GM18511 (cell line): ENCODE results near the gene TPH2.

Source experiments
- ATAC-seq: cut with Tn5 transposase; IDR thresholded peaks from one replicate; pipeline ENCODE4 v1.9.1; 2021; ENCODE audit warnings: mild to moderate bottlenecking, moderate library complexity; ENCODE audit not compliant: unreplicated experiment

Gene TPH2

DNA sequence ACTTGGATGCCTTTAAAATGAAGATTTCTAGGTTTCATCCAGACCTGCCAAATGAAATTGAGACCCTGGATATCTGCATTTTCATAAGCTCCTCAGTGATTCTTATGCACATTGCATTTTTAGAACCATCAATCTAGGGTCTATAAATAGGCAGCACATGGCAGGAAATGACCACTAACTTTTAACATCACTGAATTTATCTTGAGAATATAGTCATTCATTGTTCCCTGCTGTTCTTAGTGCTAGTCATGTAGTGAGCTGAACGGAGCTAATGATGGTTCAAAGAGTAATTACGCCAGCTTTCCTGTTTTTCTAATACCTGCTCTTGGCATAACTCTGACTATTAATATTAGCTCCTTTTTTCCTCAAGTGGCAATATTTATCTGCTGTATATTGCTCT, 91.6 kb downstream of the TPH2 start:
- no peak for ATAC-seq

- no peak for ATAC-seq
These were observed 92.4 kb downstream of the TPH2 start for GRCh38 chr12:72031066-72031465.

- ATAC-seq = no peak
These were observed 95.3 kb downstream of the TPH2 start for GRCh38 chr12:72033991-72034390.

- no peak for ATAC-seq
These were observed 97.0 kb downstream of the TPH2 start for GRCh38 chr12:72035625-72036024.

DNA sequence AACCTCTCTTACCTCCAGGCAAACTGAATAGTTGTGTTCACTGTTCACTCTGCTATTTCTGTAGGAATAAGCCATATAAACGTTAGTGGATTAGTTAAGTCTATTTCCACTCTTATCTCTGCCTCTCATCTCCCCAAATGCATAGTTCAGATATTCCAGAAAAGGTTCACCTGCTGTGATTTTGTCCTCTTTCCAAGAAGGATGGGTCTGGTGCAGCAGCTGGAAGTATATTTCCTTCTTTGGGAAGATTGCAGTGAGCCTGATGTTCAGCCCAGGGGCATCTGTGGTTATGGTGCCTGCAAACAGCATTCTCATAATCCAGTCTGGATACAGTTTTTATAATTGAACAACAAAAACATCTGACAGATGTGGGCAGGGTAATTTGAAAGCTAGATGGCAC, 97.7 kb downstream of the TPH2 start:
- ATAC-seq = no peak

DNA sequence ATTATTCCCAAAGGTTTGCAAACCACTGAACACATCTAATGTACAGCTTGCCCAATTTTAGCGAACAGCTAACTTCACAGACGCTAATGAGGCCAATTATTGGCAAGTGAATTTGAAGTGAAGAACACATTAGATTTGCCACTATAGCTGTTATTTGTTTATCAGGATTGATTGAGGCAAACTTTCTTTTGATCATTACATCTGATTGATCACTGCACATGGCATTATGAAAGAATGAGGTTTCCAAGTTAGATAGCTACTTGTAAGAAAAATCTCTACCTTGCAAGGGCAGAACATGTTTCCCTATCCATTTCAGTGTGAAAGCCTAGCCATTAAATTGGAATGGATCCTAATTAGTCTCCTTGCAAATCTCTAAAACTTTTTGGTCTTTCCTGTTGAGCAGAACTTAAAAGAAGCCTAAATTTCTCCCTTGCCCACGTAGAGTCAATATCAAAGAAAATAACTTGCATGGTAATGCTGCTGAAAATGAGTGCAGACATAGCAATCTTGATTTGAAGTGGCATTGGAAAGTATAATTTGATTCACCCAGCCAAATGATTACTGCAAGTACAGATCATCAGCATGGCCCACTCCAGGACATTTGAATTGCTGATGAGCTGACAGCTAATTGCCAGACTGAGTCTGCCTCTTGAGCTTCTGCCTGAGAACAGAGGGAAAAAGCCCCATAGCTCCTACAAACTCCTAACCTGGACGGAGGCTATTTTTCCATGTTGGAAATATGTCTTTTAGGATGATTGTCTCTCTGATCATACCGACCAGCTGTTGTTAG, 98.6 kb downstream of the TPH2 start:
- ATAC-seq = no peak

DNA sequence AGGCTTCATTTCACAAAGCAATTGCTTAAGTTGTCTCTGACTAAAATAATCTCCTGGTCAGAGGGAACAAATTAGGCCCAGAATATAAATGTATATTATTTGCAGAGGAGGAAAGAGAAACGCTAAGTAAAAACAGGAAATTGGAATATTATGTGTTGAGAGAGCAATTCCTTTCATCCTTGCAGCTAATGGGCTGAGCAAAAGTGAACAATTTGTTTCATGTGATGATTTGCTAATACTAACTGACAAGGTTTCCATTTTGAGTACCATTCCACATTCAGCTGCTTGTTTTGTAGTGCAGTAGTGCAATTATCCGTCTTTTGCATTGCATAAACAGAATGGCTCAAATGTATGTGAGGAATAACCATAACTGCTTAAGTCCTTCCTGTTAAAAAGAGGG, 103.2 kb downstream of the TPH2 start:
- no peak for ATAC-seq

- ATAC-seq = no peak
These were observed 115.0 kb downstream of the TPH2 start for GRCh38 chr12:72053604-72054003.

DNA sequence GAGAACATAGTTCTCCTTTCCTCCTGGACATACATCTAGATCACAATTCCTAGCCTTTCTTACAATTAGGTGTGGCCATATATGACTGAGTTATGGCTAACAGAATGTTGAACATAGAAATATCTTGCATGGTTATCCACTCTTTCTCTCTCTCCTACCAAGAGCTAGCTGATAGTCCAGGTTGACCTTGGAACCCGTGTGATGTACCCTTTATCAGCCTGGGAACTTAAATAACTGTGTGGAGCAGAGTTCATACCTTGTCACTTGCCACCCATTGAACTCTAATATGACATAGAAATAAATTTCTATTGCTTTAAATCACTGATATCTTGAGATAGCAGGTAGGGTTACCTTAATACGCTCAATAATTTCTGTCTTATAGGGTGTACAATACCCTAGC, 115.9 kb downstream of the TPH2 start:
- ATAC-seq = no peak

- no peak for ATAC-seq
These were observed 118.8 kb downstream of the TPH2 start for GRCh38 chr12:72057330-72057914.

DNA sequence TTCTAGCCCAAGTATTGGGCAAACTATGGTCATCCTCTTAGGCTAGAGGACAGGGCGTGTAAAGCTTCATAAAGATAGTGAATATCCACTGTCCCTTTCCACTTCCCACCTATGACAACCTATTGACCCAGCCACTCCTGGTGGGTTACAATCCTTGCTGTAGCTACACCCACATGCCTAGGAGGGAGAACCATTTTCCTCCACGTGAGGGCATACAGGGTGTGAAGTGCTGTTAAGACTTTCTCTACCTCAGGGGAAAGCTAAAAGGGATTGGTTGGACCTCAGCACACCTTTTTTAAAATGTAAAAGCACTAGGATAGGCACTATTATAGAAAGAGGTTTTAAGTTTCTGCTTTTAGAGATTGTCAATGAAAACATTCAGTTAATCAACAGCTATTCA, 124.4 kb downstream of the TPH2 start:
- no peak for ATAC-seq

DNA sequence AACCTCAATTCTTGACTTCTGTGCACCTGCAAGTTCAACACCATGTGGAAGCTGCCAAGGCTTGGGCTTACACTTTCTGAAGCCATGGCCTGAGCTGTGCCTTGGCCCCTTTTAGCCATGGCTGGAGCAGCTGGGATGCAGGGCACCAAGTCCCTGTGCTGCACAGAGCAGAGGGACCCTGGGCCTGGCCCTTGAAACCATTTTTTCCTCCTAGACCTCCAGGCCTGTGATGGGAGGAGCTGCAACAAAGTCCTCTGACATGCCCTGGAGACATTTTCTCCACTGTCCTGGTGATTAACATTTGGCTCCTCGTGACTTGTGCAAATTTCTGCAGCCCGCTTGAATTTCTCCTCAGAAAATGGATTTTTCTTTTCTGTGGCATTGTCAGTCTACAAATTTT, 132.4 kb downstream of the TPH2 start:
- ATAC-seq = no peak

DNA sequence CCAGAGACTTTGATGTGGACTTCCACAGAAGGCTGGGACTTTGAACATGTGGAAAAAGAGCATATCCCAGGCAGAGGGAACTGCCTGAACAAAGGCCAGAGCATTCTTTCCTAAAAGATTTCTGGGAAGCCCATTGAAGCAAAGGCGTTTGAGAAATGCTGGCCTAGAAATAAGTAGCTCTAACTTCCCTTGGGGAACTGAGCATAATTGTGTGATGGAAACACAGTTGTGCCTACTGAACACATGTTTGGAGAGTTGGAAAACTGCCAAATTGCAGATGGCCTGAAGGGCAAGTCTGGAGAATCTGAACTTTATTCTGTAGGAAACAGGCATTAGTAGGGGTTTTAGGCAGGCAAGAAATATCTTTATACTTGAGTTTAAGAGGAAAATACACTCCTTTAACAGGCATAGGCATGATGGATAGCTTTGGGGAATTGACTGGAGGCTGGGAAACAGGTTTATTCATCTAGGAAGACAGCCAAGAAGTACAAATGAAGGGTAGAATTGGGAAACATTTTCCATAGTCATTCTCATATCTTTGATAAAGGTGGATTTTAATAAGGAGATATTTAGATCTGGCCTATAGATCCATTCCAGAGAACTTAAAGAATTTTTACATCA, 134.1 kb downstream of the TPH2 start:
- no peak for ATAC-seq

- no peak for ATAC-seq
These were observed 135.4 kb downstream of the TPH2 start for GRCh38 chr12:72074065-72074464.

GRCh38 chr12:72074956-72075355, 136.3 kb downstream of the TPH2 start:
- ATAC-seq = no peak

- ATAC-seq = no peak
These were observed 136.8 kb downstream of the TPH2 start for GRCh38 chr12:72075401-72075800.

DNA sequence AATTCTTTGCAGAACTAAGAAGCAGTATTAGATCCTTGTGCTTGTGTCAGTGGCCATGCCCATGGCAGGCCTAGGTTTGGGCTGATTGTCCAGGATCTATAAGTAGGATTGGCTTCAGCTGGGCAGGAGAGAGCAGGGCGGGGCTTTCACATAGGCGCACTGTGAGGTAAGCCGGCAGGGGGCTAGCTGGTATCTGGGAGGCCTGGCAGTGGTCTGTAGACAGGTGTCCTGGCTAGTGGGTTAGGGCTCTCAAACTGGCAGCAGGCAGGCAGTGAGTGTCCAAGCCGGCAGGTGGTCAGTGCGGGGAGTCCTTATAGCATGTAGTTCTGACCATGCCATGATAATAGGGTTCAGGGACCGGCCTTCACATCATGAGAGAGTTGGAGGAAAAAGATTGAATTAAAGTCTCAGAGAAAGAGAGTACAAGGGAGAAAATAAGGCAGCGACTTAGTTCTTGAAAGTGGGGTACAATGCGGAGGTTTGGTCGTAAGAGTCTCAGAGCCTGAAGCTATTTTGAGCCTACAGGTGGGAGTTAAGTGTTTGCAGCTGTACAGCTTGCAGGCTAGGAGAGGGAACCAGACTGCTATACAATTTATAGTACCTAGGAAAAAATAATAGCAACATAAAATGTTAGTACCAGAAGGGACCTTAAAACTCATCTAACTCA, 137.4 kb downstream of the TPH2 start:
- ATAC-seq = no peak

DNA sequence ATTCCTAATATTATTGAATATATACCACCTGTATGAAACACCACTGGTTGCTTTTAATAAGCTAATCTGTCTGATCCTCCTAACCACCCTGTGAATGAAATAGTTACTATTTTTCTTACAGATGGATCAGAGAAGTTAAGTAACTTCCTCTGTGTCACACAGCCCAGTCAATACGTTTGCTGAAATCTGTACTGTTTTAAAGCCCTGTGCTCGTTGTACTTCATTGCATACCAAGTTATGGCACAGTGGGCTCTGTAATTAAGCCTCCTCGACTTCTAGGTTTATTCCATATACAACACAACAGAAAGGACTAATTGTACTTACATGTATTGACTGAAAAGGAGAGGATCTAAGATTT, 137.9 kb downstream of the TPH2 start:
- ATAC-seq = no peak

DNA sequence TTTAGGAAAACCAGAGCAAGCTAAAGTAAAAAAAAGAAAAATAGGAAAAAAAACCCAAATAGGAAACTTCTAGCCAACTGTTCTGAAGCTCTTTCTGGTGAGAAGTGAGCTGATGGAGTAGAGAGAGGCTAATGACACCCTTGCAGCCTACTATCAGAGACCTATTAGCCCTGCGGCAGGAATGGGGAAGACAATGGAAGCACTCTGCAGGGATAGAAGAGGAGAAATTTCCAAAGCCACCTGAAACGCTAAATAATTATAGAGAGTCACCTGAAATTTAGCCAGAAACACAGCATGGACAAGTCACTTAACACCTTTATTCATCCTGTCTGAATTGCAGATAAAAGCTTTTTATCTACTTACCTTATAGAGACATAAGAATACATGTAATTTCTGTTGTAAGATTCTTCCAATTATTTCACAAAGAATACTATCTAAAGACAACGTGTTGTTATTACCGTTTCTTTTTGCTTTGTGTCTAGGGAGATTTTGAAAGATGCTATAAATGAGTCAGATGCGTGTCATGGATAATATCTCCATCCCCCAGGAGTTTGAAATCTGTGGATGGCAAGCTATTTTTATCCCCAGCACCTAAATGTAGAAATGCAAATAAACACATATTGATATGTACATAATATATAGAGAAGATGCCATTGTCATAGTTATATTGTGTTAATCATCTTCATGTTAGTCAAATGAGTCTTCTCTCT, 138.6 kb downstream of the TPH2 start:
- no peak for ATAC-seq

GRCh38 chr12:72081777-72082176, 143.1 kb downstream of the TPH2 start:
- no peak for ATAC-seq
